ENCODE results near the gene CACNA2D2. TPM values are rescaled to one million over a fixed set of nuclear protein-coding genes. Genes with fewer than 3 reads are reported as not detected.

Gene CACNA2D2
- total and polyA plus RNA-seq, 12 donors = 0.09 to 2.0 (median 0.60) TPM

DNA sequence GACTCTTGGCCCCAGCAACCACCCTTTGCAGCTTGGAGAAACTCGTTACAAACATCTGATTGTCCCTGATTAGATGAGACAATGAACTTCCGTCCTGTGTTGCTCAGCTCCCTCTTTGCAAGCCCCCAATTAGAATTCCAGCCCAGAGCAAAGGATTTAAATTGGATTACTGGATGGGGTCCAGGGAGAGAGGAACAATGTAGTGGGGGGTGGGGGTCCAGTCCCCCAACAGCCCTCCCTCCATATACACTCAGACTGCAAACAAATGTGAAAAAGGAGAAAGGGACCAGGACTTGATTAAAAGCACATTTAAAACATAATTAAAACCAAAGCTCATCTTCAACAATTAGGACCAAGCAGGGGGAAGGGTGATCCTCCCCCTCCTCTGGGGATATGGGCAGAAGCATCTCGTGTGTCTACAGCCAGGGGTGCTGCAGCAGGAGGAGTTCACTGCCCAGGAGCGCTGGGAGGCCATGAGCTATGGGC is 72.4 kb downstream of the CACNA2D2 start:
- TF ChIP-seq, protein P1, sequence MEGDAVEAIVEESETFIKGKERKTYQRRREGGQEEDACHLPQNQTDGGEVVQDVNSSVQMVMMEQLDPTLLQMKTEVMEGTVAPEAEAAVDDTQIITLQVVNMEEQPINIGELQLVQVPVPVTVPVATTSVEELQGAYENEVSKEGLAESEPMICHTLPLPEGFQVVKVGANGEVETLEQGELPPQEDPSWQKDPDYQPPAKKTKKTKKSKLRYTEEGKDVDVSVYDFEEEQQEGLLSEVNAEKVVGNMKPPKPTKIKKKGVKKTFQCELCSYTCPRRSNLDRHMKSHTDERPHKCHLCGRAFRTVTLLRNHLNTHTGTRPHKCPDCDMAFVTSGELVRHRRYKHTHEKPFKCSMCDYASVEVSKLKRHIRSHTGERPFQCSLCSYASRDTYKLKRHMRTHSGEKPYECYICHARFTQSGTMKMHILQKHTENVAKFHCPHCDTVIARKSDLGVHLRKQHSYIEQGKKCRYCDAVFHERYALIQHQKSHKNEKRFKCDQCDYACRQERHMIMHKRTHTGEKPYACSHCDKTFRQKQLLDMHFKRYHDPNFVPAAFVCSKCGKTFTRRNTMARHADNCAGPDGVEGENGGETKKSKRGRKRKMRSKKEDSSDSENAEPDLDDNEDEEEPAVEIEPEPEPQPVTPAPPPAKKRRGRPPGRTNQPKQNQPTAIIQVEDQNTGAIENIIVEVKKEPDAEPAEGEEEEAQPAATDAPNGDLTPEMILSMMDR (IDR thresholded peaks at IDR 0.05) = no peak
- TF ChIP-seq POLR2A (IDR thresholded peaks at IDR 0.05) = no peak

DNA sequence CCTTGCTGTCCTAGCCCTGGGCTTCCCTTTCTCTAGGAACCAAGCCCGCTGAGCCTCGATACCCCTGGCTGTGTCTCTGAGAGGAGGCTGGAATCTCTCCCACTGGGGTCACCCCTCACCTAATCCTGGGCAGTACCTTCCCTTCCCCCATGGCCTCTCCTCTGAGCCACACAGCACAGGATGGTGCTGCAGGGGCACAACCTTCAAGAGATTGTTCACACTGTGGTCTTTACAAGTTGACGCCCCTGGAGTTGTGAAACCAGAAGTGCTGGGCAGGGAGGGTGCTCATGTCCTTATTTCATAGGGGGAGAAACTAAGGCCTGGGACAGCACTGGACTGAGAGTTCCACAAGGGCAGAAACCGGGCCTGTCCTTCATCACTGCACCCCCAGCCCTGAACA is 73.2 kb downstream of the CACNA2D2 start:
- Histone ChIP-seq H3K36me3 (replicated peaks in 1 of 2) (no peaks in the 10 kb centered on the region), H3K9me3 (replicated peaks in 1 of 3) (no peaks in the 10 kb centered on the region), H3K4me3 (no peak overlapping the region), H3K27ac (no peak overlapping the region), H3K4me1 (replicated peaks in 1 of 2) (no peaks in the 10 kb centered on the region), H3K27me3 (no peaks in the 10 kb centered on the region)
- WGBS, 4 donors = 74 to 93% (median 85%) methylated on average over 4 of the region's 4 CpGs
- no peak for DNase-seq
- intact Hi-C loops (cut with DNase I) = no loop called here
- no peak for TF ChIP-seq POLR2A (IDR thresholded peaks at IDR 0.05)
- TF ChIP-seq, protein P1 (IDR thresholded peaks at IDR 0.05) = no peak

More for the DNA sequence above, 72.4 kb downstream of the CACNA2D2 start:
- Histone ChIP-seq H3K36me3 (replicated peaks in 1 of 2) (no peaks in the 10 kb centered on the region), H3K4me3 (no peak overlapping the region), H3K4me1 (replicated peaks in 1 of 2) (no peaks in the 10 kb centered on the region), H3K9me3 (replicated peaks in 1 of 3) (no peaks in the 10 kb centered on the region), H3K27ac (no peak overlapping the region), H3K27me3 (no peaks in the 10 kb centered on the region)
- WGBS, 4 donors = 68 to 81% (median 71%) methylated on average over 4 of the region's 4 CpGs
- no peak for DNase-seq
- intact Hi-C loops (cut with DNase I) = no loop called here

DNA sequence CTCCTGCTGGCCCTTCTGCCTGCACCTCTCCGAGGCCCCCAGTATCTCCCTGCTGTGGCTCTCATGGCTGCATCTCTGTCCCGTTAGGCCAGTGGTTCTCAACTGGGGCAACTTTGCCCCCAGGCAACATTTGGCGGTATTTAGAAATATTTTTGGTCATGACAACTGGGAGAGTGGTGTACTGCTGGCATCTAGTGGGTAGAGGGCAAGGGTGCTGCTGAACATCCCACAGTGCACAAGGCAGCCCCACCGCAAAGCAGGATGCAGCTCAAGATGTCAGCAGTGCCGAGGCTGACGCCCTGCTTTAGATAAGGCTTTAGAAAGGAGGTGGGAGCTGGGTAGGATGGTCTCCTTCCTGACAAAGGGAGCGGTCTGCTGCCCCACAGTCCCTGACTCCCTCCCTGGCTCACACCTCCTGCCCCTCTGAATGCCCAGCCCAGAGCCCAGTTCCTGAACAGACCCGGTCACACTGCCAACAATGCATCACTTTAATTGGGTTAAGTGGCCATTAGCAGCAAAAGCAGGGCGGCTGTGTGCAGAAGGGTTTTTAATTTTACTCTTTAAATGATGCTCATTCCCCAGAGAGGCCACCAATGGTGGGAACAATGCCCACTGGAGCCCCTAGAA is 75.3 kb downstream of the CACNA2D2 start:
- H3K4me1 ChIP-seq (replicated peaks in 1 of 2) = no peaks in the 10 kb centered on the region
- TF ChIP-seq, protein P1 (IDR thresholded peaks at IDR 0.05) = no peak
- no peak for TF ChIP-seq POLR2A (IDR thresholded peaks at IDR 0.05)
- H3K4me3 ChIP-seq = no peak overlapping the region
- no peaks in the 10 kb centered on the region for H3K36me3 ChIP-seq (replicated peaks in 1 of 2)
- WGBS, 4 donors = 64 to 79% (median 75%) methylated on average over 6 to 9 of the region's 9 CpGs
- DNase-seq = peak in 1 of 7 donors; percentile 53
- intact Hi-C loops (cut with DNase I) = no loop called here
- H3K27me3 ChIP-seq = no peaks in the 10 kb centered on the region
- H3K9me3 ChIP-seq (replicated peaks in 1 of 3) = no peaks in the 10 kb centered on the region
- H3K27ac ChIP-seq = no peak overlapping the region

DNA sequence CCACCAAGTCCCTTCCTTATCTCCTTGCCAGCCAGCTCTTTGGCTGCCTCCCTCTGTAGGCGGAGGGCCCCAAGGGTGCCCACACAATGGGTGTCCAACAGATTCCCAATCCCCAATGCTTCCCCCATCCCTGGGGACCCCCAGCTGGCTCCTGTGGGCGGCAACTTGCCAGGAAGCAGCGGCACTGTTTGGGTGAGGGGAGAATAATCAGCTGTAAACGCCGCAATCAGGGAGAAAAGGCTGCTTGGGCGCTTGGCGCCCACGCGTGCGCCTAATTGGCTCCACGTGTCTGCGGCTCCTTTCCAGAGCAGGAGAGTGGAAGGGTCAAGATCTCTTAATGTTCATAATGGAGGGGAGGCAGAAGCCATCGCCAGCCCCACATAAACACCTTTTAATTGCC is 76.2 kb downstream of the CACNA2D2 start:
- TF ChIP-seq POLR2A (IDR thresholded peaks at IDR 0.05) = no peak
- TF ChIP-seq, protein P1 (IDR thresholded peaks at IDR 0.05) = no peak
- WGBS, 4 donors = 90 to 94% (median 92%) methylated on average over 13 of the region's 13 CpGs
- no peaks in the 10 kb centered on the region for H3K36me3 ChIP-seq (replicated peaks in 1 of 2)
- DNase-seq = no peak
- intact Hi-C loops (cut with DNase I) = no loop called here
- no peaks in the 10 kb centered on the region for H3K27me3 ChIP-seq
- H3K27ac ChIP-seq = no peak overlapping the region
- H3K9me3 ChIP-seq (replicated peaks in 1 of 3) = no peaks in the 10 kb centered on the region
- no peak overlapping the region for H3K4me3 ChIP-seq
- H3K4me1 ChIP-seq (replicated peaks in 1 of 2) = no peaks in the 10 kb centered on the region

All from adrenal gland (tissue), 12 donors.